ENCODE data around the gene SLC25A34.

SLC25A34 gene

DNA sequence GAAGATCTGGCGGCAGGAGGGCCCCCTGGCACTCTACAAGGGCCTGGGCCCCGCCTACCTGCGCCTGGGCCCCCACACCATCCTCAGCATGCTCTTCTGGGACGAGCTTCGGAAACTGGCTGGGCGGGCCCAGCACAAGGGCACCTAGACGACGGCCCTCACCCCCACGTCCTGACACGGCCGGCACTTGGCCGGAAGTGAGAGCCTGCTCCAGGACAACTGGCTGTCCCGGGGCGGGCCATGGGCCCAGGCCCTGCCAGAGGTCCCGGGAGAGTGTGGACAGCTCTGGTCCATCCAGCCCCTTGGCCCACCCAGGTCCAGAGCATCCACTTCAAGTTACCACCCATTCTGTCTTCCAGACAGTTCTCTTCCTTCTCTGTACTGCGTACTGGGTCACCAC, 3.2 kb downstream of the SLC25A34 start:
- Histone ChIP-seq H3K9me3 (ENCODE audit: low read depth, low read length) (no peaks in the 10 kb centered on the region), H3K36me3 (ENCODE audit: insufficient read depth, low read length) (no peaks in the 10 kb centered on the region; the same call in 1 of the 2 replicates), H3K27ac (no peak overlapping the region), H3K4me3 (no peak overlapping the region), H3K9ac (ENCODE audit: insufficient read length) (no peak overlapping the region)
- no peak for TF ChIP-seq FOXP2 (optimal IDR thresholded peaks at IDR 0.05; ENCODE audit: control extremely low read depth, extremely low read length, insufficient read depth)
- TF ChIP-seq EZH2 (IDR thresholded peaks at IDR 0.05): no peak
- TF ChIP-seq POLR2AphosphoS5 (IDR thresholded peaks at IDR 0.05; ENCODE audit: borderline replicate concordance, low read depth, low read length): no peak
- no peak for DNase-seq (ENCODE audit: low read depth, low spot score)

DNA sequence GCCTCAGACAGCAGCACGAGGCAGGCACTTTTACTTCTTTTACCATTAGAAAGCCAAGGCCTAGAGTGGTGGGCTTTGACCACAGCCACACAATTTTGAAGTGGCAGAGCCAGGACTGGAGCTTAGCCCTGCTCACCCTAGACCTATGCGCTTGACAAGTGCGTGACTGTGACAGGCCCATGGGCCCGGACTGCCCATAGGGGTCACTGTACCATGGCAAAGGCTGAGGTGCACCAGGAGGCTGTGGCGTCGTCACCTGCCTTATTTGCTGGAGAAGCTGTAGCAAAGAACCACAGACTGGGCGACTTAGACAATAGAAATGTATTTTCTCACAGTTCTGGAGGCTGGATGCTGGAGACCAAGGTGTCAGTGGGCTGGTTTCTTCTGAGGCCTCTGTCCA, 3.7 kb downstream of the SLC25A34 start:
- TF ChIP-seq EZH2 (IDR thresholded peaks at IDR 0.05) (no peak), POLR2AphosphoS5 (IDR thresholded peaks at IDR 0.05; ENCODE audit: borderline replicate concordance, low read depth, low read length) (no peak), FOXP2 (optimal IDR thresholded peaks at IDR 0.05; ENCODE audit: control extremely low read depth, extremely low read length, insufficient read depth) (no peak)
- Histone ChIP-seq H3K4me3 (no peak overlapping the region), H3K27ac (no peak overlapping the region), H3K9me3 (ENCODE audit: low read depth, low read length) (no peaks in the 10 kb centered on the region), H3K9ac (ENCODE audit: insufficient read length) (no peak overlapping the region), H3K36me3 (ENCODE audit: insufficient read depth, low read length) (no peaks in the 10 kb centered on the region)
- DNase-seq (ENCODE audit: low read depth, low spot score): no peak

DNA sequence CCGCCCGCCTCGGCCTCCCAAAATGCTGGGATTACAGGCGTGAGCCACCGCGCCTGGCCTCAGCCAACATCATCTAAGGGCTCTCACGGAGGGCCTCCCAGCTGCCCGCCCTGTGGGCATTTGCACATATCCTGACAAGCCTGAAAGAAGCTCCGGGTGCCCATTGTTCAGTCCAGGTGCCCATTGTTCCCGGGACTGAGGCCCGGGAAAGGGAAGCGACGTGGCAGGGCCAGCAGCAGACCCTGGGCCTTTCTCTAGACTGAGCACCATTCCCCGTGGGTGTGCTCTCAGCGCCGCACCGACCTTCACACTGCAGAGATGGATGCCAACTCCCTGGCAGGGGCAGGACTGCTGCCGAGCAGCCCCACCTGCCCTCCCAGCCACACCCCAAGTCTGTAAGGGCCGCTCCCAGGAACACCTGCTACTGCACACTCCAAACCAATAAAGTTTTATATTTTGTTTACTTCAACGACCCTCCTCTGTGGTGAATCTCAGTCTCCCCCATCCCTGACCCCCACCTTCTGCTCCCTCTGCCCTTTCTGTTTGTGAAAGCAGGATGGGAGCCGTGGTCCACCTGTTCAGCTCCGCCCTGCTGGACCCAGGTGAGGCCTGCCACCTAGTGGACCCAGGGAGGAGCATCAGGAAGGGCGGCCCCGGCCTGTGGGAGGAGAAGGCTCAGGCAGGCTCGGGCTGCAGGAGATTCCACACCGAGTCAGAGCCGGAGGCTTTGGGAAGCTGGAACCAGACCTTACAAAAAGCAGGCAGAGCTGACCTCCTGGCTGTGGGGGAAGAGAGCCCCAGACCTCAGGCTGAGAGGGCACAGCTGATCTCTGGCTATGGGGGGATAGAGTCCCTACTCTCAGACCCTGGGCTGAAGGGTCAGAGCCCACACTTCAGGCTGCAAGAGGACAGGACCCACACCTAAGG, 5.1 kb downstream of the SLC25A34 start:
- H3K27ac ChIP-seq: no peak overlapping the region
- no peak overlapping the region for H3K4me3 ChIP-seq
- no peak for DNase-seq (ENCODE audit: low read depth, low spot score)
- no peak for TF ChIP-seq FOXP2 (optimal IDR thresholded peaks at IDR 0.05; ENCODE audit: control extremely low read depth, extremely low read length, insufficient read depth)
- no peak for TF ChIP-seq POLR2AphosphoS5 (IDR thresholded peaks at IDR 0.05; ENCODE audit: borderline replicate concordance, low read depth, low read length)
- TF ChIP-seq EZH2 (IDR thresholded peaks at IDR 0.05): no peak
- H3K9ac ChIP-seq (ENCODE audit: insufficient read length): no peak overlapping the region
- no peaks in the 10 kb centered on the region for H3K9me3 ChIP-seq (ENCODE audit: low read depth, low read length)
- no peaks in the 10 kb centered on the region for H3K36me3 ChIP-seq (ENCODE audit: insufficient read depth, low read length)

DNA sequence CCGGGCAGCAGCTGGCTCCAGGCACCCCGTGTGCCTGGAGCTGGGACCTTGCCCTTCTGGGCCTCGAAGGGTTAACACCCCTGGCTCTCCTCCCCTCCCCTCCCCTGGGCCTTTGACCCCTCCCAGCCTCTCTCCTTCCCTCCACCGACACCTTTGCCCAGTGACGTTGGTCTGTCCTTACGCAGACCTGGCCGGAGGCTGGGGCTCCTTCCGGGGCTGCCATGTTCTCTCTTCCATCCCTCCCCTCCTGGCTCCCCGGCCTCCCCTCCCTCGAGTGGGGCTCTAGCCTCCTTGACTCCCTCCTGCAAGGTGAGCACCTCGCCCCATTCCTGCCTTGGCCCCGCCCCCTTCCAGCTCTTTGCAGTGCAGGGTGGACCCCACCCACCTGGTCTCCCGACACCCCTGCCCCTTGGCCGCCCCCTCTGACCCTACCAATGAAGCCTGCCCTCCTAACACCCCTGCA, 6.3 kb downstream of the SLC25A34 start, which contains the start of gene TMEM82:
TMEM82 (plus strand) TSS at position 161 of the 463 bp plus-strand sequence; CDS start at position 222, 61 bp downstream.
- no peak within 1 kb of the TSS for H3K27ac ChIP-seq
- no peaks in the 10 kb centered on the region for H3K36me3 ChIP-seq (ENCODE audit: insufficient read depth, low read length)
- H3K4me3 ChIP-seq: no peak within 1 kb of the TSS
- TF ChIP-seq POLR2AphosphoS5 (IDR thresholded peaks at IDR 0.05; ENCODE audit: borderline replicate concordance, low read depth, low read length): no peak
- no peak for TF ChIP-seq EZH2 (IDR thresholded peaks at IDR 0.05)
- no peak for TF ChIP-seq FOXP2 (optimal IDR thresholded peaks at IDR 0.05; ENCODE audit: control extremely low read depth, extremely low read length, insufficient read depth)
- H3K9me3 ChIP-seq (ENCODE audit: low read depth, low read length): no peaks in the 10 kb centered on the region
- DNase-seq (ENCODE audit: low read depth, low spot score): no peak
- no peak within 1 kb of the TSS for H3K9ac ChIP-seq (ENCODE audit: insufficient read length)

DNA sequence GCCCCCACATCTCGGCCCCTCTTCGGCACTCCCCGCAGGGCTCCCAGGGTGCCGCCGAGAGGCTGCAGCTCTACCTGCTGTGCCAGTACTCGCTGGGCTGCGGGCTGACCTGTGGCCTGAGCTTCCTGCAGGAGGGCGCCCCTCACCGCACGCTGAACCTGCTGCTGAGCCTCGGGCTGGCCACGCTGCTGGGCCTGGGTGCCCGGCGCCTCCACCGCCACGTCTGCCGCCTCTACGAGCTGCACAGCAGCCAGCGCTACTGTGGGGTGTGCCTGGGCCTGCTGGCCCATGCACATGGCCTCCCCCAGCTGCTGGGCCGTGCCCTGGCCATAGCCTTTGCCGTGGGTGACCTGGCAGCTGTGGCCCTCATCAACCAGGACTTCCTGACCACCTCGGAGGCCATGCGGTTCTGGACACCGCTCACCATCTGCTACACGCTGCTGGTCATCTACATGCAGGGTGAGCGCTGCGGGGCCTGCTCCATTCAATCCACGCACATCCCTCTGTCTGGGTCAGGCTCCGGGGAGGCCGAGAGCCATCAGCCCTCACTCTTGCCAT, 8.1 kb downstream of the SLC25A34 start:
- Histone ChIP-seq H3K4me3 (no peak overlapping the region), H3K27ac (no peak overlapping the region), H3K9ac (ENCODE audit: insufficient read length) (no peak overlapping the region), H3K36me3 (ENCODE audit: insufficient read depth, low read length) (no peaks in the 10 kb centered on the region), H3K9me3 (ENCODE audit: low read depth, low read length) (no peaks in the 10 kb centered on the region)
- no peak for DNase-seq (ENCODE audit: low read depth, low spot score)
- TF ChIP-seq POLR2AphosphoS5 (IDR thresholded peaks at IDR 0.05; ENCODE audit: borderline replicate concordance, low read depth, low read length) (no peak), EZH2 (IDR thresholded peaks at IDR 0.05) (no peak), FOXP2 (optimal IDR thresholded peaks at IDR 0.05; ENCODE audit: control extremely low read depth, extremely low read length, insufficient read depth) (no peak)

DNA sequence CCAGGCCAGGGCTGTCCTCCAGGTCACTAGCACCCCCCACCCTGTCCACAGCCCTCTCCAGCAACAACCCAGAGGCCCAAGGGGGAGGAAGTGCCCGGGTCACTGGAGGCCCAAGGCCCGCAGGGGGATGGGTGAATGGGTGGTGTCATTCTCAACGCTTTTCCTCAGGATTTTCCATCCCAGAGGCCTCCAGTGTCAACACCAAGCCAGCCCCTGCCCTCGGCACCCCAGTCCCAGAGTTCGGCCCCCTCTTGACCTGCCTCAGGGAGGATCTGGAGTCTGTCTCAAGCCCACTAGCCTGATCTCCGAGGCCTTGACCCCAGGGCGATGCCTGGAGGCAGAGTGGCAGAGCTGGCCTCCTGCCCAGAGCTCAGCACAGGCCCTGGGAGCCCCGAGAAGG, 11.3 kb downstream of the SLC25A34 start:
- H3K9ac ChIP-seq (ENCODE audit: insufficient read length): no peak overlapping the region
- no peaks in the 10 kb centered on the region for H3K36me3 ChIP-seq (ENCODE audit: insufficient read depth, low read length)
- no peak for TF ChIP-seq FOXP2 (optimal IDR thresholded peaks at IDR 0.05; ENCODE audit: control extremely low read depth, extremely low read length, insufficient read depth)
- no peaks in the 10 kb centered on the region for H3K9me3 ChIP-seq (ENCODE audit: low read depth, low read length)
- no peak overlapping the region for H3K27ac ChIP-seq
- H3K4me3 ChIP-seq: no peak overlapping the region
- no peak for DNase-seq (ENCODE audit: low read depth, low spot score)

DNA sequence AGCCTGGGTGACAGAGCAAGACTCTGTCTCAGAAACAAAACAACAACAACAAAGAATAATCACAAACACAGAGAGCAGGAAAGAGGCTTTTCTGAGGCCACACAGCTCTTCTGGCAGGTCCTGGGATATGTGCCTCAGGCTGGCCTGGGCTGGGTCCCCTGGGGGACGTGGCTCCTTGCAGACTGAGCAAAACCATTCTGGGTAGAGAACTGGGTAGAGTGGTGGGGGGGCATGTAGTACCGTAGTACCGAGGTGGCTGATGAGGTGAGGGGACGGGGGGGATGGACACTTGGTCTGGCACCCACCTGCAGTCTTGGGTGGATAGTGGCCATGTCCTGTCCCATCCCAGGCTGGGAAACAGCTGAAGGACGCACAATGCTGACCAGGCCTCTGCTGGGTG, 12.2 kb downstream of the SLC25A34 start:
- DNase-seq (ENCODE audit: low read depth, low spot score): no peak
- TF ChIP-seq FOXP2 (optimal IDR thresholded peaks at IDR 0.05; ENCODE audit: control extremely low read depth, extremely low read length, insufficient read depth) (no peak), EZH2 (IDR thresholded peaks at IDR 0.05) (no peak), POLR2AphosphoS5 (IDR thresholded peaks at IDR 0.05; ENCODE audit: borderline replicate concordance, low read depth, low read length) (no peak)
- Histone ChIP-seq H3K9me3 (ENCODE audit: low read depth, low read length) (no peaks in the 10 kb centered on the region), H3K36me3 (ENCODE audit: insufficient read depth, low read length) (no peaks in the 10 kb centered on the region), H3K9ac (ENCODE audit: insufficient read length) (no peak overlapping the region), H3K27ac (no peak overlapping the region), H3K4me3 (no peak overlapping the region)

DNA sequence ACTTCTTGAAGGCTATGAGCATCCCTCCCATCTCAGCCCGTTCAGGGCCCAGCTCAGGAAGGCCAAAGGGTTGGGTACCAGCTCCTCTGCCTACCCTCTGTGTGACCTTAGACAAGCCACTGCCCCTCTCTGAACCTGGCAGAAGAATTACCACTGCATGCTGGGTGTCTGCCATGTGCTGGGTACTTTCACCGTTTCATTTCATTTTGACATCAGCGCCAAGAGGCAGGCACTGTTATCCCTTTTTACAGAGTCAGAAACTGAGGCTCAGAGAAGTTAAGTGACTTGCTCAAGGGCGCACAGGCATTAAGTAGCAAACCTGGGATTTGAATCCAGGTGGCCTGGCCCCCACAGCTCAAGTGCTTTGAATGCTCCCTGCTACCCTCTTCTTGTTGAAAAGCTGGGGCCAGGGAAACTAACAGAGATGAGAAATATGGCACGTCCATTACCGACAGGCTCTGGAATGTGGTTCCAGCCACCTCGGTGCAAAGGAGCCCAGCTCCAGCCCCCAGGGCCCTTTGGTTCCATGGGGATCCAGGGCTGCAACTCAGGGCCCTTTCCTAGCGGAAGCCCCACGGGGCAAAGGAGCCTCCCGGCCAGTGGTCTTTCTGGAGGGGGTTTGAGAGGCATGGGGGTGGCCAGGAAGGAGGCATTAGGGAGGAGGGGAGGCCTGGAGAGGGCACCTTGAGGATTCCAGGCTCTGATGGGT, 12.8 kb downstream of the SLC25A34 start:
- H3K9me3 ChIP-seq (ENCODE audit: low read depth, low read length): no peaks in the 10 kb centered on the region
- H3K9ac ChIP-seq (ENCODE audit: insufficient read length): no peak overlapping the region
- no peak overlapping the region for H3K4me3 ChIP-seq
- no peak for DNase-seq (ENCODE audit: low read depth, low spot score)
- H3K36me3 ChIP-seq (ENCODE audit: insufficient read depth, low read length): no peaks in the 10 kb centered on the region
- no peak overlapping the region for H3K27ac ChIP-seq
- TF ChIP-seq POLR2AphosphoS5 (IDR thresholded peaks at IDR 0.05; ENCODE audit: borderline replicate concordance, low read depth, low read length) (no peak), FOXP2 (optimal IDR thresholded peaks at IDR 0.05; ENCODE audit: control extremely low read depth, extremely low read length, insufficient read depth) (no peak), EZH2 (IDR thresholded peaks at IDR 0.05) (no peak)

All from SK-N-MC (cell line).